SKM-1 (cell line): ENCODE results near the gene MAP7D3.
"Not testable (repeated sequence)": the region's sequence is repeated elsewhere in the genome, so short reads cannot be mapped to it uniquely, and the experiment has no call there.

Experiments used
- DNase-seq: peaks from one replicate; lab custom pipeline; 2025; ENCODE audit not compliant: unreplicated experiment; lab: John Stamatoyannopoulos, UW

MAP7D3 gene

DNA sequence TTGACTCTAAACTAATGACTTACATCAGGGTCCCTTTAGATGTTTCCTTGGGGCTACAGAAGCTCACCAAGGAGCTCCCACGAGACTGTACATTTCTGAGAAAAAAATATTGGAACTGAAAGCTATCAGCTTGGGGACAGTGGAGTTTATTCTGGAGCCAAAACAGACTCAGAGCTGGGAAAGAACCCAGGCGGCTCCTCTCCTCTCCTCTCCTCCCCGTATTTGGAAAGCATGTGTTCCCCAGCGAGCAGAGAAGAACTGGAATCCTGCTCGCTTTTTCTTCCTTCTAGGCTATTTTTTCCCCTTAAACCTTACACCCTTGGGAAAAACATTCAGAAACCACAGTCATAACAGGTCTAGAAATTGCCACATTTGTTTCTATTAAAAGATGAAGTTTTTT lies 4.3 kb upstream of the MAP7D3 start:
- no peak for DNase-seq

DNA sequence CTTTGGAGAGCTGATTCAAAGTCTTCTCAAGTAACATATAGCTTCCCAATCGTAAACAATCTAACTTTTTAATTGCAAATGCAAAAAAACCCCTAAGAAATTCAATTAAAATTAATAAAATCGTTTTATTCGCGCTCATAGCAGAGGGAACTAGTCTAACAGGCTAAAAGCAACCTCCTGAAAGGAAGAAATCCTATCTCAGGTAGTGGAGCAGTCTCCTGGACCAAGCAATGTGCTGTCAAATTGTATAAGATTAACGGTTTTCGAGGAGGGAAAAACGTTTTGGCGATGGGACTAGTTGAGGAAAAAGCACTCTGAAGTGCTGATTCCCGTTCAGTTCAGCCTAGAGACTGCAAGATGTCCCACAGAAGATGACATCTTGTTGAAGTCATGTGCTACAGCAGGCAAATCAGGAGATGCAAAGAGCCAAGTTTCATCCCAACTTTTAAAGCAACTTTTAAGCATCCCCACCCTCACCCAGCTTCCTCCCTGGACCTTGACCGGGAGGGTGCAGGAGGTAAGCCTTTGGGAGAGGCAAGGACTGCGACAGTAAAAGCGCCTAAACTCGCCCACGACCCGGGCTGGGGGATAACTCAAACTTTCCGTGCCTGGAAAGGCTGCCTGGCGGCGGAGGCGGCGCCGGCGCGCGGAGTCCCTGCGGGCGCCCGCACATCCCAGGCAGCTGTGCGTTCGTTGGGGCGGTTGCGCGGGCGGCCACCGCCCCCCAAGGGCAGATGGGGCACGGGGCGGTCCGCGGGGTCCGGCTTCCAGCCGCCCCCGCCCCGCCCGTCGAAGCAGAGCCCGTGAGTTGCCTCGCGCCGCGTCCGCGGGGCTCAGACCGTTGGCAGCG lies 784 bp downstream of the MAP7D3 start:
- DNase-seq, result no peak

DNA sequence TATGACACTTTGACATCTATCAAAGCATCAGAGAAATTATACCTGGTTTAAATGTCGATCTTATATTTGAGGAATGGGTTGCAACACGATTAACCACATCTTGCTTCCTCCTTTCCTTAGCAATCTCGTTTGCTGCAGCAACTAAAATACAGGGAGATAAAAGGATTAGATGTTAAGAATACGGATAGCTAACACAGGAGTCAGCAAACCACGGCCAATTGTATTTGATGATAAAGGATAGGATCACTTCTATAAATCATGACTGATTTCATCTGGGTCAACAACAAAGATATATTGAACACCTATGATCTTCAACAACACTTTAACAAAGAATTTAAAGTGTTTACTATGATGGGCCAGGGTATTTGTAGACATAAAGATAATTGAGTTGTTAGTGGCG lies 5.0 kb downstream of the MAP7D3 start:
- DNase-seq, result no peak

DNA sequence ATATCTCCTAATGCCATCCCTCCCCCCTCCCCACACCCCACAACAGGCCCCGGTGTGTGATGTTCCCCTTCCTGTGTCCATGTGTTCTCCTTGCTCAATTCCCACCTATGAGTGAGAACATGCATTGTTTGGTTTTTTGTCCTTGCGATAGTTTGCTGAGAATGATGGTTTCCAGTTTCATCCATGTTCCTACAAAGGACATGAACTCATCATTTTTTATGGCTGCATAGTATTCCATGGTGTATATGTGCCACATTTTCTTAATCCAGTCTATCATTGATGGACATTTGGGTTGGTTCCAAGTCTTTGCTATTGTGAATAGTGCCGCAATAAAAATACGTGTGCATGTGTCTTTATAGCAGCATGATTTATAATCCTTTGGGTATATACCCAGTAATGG lies 13.4 kb downstream of the MAP7D3 start:
- DNase-seq, result not testable (repeated sequence)

DNA sequence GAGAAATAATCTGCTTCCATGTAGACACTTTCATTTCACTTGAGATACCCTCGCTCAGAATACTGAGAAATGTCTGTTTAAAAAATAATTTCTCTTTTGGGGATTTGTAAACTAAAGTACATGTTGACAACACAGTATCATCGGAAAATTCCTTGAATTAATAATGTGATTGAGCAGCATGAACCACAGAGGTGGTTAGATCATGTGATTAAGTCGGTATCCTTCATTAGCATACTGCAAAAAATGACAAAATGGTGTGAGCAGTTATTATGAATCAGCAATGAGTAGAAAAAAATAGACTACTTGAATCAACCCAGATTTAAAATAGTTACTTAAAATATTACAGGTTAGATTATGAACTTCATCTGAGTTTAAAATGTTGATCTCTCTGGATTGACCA lies 14.1 kb downstream of the MAP7D3 start:
- no peak for DNase-seq

DNA sequence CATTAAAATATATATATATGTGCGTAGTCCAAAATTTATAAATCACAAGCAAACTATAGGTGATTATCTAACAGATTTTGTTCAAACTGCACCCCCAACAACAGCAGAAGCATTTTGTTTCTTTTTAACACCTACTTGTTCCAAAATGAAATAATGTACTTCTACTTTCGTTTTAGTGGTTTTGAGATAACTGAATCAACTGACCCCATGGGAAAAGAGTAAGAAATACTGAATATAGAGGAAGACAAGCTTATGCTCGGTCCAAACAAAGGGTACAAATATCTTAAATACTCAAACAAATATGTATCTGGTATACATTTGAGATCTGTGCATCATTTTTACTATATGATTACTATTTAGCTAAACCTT lies 22.4 kb downstream of the MAP7D3 start:
- no peak for DNase-seq

DNA sequence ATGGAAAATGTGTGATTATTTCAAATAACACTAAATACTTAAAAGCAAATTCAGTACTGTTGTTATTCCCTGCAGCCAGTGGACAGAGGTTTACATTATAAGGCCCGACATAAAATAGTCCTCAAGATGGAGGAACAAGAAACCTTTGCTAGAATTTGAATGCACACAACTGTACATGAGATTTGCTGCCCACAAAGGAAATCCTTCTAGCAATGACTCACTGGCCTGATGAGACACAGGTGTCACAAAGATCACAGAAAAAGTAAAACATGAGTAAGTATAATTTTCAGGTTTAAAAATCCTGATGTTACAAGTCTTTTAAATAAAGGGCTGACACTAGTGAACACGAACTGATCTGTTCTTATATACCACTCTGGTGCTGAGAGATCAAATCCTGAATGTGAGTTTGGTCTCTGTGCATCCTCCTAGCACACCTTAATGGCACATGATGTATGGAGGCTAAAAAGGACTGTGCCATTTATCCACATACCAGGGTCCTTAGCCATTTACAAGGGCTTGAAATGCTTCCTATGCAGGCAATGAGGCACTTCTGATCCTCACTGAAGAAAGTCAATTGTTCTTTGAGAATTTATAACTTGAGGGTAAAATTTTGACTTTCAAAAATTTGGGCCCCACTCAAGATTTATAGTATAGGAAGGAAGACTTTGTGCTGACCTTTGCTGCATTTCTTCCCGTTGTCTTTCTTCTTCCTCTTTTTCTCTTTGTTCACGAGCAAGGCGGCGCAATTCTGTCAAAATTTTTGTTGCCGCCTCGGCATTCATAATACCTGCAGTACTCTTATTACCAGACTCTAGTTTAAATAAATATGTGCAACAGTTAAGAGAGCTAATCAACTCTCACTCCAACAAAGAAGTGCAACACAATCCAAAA lies 23.0 kb downstream of the MAP7D3 start:
- no peak for DNase-seq

DNA sequence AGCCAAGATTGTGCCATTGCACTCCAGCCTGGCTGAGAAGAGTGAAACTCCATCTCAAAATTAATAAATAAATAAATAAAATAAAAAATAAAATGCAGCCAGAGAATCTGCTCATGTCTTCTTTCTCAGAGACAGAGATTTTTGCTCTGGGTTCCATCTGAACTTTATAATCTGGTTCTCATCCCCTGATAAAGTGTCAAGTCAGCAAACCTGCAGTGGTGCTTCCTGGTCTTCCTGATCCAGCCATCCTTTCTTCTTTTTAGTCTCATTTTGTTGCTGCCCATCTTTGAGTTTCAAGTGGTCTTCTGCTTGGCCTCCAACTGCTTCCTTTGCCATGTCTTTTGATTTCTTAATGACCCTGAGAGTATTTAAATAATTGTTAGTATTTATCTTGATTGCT lies 24.1 kb downstream of the MAP7D3 start:
- DNase-seq, result no peak

DNA sequence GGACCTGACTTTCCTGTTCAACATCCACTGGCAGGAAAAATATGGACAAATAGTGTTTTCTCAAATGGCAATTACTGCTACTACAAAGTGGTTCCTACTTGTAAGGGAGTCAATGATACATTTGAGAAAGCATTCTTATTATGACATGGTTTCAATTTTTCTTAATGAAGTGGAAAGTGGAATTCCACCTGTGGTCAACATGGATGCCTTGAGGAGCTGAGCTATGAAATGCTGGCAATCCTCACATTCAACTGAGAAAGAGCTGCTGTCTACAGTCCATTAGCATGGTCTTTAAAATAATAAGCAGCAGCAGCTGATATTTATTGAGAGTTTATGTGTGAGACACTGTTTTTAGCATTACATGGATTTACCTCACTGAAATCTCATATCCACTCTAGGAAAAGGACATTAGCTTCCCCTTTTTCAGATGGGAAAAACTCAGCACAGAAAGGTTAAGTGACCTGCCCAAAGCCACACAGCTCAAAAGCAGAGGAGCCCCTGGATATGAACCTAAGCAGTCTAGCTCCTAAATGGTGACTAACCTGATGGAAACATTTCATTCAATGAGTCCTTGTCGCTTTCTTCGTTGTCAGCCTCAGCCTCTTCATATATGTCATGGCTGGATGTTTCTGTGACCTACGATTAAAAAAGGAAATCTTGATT lies 29.2 kb downstream of the MAP7D3 start:
- DNase-seq, result no peak

DNA sequence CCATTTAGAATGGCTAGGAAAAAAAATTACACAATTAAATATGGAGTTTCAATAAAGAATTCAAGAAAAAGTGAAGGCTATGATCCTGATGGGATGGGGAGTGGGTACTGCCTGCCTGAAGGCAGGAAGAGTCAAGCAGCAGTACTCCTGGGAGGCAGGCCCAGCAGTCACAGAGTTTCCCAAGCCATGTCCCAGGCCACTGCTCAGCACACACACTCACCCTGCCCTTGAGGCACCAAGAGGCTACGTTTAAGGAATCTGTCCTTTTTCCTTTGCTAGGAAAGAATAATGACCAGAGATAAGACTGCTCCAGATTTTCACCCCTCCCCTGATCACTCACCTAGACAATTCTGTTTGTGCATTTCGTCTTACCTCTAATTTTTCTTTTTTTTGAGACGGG lies 30.2 kb downstream of the MAP7D3 start:
- DNase-seq, result no peak

DNA sequence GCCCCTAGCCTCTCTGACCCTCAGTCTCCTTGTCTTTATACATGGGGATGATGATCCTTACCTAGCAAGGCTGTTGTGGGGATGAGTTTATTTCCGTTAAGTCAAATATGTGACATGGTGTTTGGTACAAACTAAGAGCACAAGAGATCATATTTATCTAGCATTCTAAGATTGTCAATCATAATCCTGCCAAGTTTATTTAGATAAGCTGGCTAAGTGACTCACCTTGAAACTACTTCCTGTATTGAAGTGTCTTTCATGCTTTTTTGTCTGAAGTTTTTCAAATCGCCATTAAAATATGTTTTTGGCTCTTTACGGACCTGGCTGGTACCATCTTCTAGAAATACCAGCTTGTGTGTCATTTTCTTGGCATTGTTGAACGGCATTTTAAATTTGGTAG lies 30.7 kb downstream of the MAP7D3 start:
- DNase-seq, result no peak

DNA sequence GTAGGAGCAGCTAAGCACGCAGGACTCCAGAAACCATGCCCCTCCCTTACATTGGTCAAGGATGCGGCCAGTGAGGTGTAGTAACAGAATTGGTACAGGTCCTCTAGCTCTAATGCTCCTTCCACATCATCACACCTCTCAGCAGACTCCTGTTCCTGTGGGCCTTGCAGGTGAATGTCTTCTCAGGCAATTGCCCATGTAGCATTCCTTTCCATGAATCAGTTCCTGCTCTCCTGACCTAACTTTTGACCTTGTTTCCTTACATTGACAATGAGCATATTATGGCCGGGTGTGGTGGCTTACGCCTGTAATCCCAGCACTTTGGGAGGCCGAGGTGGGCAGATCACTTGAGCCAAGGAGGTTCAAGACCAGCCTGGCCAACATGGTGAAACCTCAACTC lies 31.3 kb downstream of the MAP7D3 start:
- DNase-seq, result no peak

DNA sequence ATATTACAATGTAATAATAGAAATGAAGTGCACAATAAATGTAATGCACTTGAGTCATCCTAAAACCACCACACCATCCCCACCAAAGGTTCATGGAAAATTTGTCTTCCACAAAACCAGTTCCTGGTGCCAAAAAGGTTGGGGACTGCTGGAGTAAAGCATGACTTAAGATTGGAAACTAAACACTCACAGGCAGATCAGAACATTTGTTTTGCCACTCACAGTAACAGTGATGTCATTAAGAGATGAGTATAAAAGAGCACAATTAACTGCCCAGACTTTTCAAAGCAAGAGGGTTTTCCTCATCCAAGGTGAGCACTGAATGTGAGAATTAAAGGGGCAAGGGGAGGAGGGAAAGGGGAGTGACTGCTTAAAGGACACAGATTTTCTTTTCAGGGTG lies 35.6 kb downstream of the MAP7D3 start:
- no peak for DNase-seq

DNA sequence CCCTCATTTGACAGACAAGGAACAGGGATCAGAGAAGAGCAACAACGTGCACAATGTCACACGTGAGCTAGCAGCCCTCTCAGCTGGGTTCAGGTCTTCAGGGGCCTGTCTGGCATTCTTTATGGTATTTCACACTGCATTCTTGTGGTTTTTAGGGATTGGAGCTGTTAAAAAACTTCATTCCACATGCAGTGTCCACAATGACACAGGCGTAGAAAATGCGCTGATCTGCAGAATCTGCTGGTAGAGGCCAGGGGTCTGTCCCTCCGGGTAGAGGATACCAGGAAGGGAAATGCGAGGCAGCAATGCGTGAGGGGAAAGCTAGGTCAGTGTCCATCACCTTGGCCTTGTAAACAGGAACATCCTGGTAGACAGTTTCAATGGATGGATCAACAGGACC lies 36.6 kb downstream of the MAP7D3 start:
- no peak for DNase-seq

DNA sequence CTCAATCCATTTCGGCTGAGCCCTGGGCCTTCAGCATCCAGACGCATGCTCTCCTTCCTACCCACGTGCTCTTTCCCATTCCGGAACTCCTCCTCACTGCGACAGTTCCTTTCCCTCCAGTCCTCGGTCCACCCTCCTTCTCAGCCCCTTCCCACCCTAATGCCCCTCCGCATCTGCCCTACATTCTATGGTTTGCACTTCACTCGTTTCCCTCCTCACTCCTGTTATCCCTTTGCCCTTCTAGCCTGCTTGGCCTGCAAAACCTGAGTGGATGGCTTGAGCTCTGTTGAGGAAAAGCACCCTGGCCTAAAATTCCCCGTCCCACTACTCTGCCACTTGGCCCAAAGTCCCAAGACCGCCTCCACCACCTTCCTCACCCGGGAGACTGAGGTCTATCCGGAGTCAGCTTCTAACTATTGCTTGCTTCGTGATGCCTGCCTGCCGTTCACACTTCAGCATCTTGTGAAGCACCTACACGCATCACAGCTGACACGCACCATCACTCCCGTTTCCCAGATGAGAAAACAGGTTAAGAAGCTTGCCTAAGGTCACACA lies 38.6 kb downstream of the MAP7D3 start:
- no peak for DNase-seq

DNA sequence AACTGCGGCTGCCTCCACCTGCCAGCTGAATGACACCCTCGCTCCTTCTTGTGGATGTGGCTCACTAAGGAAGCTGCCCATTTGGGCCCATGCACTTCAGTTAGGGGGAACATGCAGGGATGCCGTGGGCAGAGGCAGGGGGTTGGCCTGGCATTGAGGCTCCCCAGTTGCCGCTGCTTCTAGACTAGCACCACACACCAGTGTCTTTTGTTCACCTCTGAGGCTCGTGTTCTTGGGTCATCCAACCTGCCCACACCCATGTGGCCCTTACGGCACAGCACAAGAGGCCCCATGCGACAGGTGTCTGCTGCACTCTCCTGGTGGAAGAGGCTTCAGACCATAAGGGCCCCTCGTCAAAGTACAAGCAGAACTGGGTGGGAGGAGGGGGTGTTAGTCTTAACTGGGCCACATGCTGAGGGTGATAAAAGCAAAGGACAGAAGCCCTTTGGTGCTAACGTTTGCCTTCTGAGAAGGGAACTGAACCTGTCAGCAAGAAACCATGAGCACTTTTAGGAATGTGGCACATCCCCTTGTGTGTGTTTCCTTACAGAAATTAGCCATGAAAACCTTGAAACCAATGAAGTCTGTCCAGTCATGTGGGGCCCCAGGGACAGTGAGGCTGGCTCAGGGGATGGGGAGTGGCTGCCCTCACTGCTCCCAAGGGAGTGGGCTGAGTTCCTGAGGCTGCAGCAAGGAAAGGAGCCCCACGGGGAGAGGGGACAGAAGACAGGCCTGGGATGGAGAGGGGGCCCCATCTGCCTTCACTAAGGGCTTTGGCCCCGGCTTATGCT lies 39.2 kb downstream of the MAP7D3 start:
- no peak for DNase-seq

DNA sequence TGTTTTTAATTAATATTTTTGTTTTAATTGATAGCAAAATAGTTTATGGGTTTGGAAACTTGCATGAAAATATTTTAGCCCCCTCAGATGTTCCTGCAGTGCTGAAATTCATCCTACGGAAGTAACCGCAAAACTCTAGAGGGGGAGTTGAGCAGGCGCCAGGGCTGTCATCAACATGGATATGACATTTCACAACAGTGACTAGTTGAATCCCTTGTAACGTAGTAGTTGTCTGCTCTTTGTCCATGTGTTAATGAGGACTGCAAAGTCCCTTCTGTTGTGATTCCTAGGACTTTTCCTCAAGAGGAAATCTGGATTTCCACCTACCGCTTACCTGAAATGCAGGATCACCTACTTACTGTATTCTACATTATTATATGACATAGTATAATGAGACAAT lies 40.4 kb downstream of the MAP7D3 start:
- DNase-seq, result no peak

DNA sequence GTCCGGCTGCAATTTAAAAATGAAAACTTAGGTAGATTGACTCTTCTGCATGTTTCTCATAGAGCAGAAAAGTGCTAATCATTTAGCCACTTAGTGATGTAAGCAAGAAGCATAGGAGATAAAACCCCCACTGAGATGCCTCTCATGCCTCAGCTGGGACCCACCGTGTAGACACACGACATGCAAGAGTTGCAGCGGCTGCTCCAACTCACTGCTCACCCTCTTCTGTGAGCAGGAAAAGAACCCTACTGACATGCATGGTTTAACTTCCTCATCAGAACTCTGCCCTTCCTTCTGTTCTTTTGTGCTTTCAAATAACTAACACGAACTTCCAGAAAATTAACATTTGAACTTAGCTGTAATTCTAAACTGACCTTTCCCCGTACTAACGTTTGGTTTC lies 41.0 kb downstream of the MAP7D3 start:
- DNase-seq, result peak; percentile 1

DNA sequence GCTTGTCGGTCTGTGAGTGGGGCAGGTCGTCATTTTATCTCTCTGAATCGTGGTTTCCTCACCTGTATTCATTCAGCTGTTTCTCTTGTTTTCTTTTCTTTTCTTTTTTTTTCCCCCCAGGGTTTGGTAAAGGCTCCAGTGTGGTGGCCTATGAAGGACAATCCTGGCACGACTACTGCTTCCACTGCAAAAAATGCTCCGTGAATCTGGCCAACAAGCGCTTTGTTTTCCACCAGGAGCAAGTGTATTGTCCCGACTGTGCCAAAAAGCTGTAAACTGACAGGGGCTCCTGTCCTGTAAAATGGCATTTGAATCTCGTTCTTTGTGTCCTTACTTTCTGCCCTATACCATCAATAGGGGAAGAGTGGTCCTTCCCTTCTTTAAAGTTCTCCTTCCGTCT lies 41.4 kb downstream of the MAP7D3 start:
- no peak for DNase-seq

DNA sequence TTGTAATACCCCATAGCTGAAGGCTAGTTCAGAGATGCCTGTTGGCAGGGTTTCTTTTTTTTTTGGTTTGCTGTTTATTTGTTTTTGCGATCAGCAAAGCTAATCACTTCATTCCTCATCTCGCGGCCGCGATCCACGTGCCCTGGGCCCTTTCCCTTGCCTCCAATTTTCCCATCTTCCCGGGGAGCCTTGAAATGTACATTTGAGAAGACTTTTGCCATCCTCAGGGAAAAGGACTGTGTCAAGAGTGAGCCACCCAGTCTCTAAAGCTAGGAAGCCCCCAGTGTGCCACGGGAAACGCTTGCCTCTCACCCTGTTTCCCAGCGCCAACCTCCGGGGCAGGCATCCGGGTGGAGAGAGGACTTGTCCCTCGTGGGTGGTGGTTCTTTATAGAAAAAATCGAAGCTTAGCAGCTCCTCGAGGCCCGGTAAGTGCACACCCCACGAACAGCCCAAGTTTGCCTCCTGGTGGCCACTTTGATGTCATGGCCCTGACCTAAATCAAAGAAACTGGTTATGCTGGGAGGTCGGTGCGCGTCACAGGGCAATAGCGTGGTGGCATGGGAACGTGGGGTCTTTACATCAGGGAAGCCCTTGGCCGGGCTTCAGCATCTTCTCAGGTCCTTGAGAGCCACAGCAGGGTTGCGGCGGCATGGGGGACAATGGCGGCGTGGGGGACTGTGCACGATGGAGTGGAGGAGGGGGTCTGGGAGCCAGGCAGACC lies 42.0 kb downstream of the MAP7D3 start:
- DNase-seq, result no peak
